ENCODE results near the gene PARP8.
"Not testable (repeated sequence)": the region's sequence is repeated elsewhere in the genome, so short reads cannot be mapped to it uniquely, and the experiment has no call there.

The PARP8 gene

DNA sequence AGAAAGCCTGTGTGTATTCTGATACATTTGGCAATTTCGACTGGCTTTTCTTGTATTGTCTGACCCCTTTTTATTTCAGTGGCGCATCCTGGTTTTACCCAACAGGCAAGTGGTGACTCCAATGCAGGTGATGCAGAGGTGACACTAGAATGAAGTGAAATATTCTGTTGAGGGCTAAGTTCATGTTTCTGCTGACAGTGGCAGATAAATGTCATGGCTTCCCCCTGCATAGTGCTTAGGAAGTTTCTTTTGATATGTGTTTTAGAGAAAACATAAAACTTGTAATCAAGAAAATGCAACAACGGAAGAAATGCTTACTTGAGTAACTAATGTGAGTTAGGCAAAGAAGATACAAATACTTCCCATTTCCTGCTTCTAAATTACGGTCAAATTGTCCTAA lies 13.1 kb downstream of the PARP8 start:
- not testable (repeated sequence) for DNase-seq (ENCODE audit: low read depth in 2 of 2)

DNA sequence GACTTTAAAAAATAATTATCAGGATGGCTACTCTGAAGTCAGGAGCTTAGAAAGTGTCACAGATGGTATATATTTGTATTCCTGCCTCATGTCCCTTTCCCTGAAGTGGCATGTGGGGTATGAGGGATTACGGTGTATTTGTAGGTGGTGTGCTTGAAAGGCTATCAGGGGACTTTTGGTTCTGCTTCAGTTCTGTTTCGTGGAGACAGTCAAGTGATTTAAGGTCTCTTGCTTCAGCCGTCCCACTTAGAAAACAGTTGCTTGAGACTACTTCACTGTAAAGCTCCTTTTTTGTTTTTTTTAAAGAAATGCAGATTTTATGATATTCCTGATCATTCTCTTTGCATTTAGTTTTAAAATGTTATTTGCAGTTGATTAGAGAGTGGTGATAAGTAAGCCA lies 18.3 kb downstream of the PARP8 start:
- DNase-seq (ENCODE audit: low read depth in 2 of 2) = no peak

DNA sequence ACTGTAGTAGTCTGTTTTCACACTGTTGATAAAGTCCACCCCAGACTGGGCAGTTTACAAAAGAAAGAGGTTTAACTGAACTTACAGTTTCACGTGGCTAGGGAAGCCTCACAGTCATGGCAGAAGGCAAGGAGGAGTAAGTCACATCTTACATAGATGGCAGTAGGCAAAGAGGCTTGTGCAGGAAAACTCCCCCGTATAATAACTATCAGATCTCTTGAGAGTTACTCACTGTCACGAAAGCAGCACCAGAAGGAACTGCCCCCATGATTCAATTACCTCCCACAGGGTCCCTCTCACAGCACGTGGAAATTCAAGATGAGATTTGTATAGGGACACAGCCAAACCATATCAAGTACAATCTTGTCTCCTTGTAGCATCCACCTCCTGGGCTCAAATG lies 21.1 kb downstream of the PARP8 start:
- DNase-seq (ENCODE audit: low read depth in 2 of 2) = no peak

DNA sequence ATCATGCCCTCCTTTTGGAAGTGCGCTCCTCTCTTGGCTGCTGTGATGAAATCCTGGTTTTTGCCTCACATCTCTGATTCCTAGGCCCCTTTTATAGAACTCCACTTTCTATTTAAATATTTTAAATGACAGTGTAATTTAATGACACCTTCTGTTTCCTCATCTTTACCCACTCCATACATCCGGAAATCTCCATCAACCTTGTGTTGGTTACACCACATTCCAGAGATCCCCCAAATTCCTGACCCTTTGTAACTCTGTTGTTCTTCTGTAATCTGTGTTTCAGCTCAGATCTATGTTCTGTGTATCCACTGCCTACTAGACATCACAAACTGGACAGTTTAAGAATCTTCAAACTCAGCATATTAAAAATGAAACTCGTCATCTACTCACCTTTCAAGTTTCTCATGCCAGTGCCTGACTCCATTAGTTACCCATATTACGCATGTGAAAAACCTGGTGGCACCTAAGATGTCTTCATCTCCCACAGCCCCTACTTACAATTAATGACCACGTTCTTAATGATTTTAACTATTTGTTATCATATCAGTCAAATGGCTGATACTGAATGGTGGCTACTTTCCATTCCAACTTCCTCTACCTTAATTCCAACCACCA lies 25.1 kb downstream of the PARP8 start:
- no peak for DNase-seq (ENCODE audit: low read depth in 2 of 2)

DNA sequence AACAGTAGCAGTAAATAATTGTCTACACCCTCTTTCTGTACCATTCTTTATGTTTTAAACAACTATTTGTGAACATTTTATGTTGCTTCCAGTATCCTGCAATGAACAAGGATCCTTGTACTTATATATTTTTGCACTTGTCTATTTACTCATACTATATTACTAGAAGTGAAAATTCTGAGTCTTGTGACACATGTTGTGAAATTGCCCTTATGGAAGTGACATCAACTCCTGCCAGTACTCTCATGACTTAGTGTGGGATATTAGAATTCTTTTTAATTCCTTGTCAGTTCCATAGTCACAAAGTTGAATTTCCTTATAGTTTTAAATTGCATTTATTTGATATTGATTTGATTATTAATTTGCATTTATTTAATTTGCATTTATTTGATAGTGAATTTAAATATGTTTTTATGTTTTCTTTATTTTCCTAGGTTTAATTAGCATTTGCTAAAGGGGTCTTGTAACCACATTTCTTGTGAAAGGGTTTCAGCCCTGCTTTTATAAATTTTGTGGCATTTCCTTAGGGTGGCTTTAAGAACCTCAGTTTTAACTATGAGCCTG lies 27.7 kb downstream of the PARP8 start:
- DNase-seq (ENCODE audit: low read depth in 2 of 2) = no peak

DNA sequence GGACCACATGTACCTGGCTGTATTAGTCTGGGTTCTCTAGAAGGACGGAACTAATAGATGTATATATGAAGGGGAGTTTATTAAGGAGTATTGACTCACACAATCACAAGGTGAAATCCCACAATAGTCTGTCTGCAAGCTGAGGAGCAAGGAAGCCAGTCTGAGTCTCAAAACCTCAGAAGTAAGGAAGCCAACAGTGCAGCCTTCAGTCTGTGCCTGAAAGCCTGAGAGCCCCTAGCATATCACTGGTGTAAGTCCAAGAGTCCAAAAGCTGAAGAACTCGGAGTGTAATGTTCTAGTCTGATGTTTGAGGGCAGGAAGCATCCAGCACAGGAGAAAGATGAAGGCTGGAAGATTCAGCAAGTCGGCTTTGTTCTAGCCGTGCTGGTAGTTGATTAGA lies 28.2 kb downstream of the PARP8 start:
- DNase-seq (ENCODE audit: low read depth in 2 of 2) = not testable (repeated sequence)

DNA sequence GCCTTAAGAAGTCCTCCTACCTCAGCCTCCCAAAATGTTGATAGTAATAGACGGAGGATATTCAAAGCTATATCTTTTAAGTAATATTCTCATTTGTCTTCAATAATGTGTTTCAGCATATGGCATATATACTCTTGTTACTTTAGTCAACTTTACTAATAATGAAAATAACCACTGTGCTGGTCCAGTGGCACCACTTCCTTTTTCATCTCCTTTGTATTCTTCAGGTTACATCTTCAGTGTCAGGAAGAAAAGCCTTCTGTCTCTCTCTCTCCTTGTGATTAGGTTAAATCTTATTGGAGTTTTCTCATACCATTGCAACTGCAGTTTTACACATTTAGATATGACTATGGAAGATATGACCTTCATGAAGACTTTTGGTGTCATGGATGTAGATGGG lies 31.3 kb downstream of the PARP8 start:
- DNase-seq (ENCODE audit: low read depth in 2 of 2) = no peak

DNA sequence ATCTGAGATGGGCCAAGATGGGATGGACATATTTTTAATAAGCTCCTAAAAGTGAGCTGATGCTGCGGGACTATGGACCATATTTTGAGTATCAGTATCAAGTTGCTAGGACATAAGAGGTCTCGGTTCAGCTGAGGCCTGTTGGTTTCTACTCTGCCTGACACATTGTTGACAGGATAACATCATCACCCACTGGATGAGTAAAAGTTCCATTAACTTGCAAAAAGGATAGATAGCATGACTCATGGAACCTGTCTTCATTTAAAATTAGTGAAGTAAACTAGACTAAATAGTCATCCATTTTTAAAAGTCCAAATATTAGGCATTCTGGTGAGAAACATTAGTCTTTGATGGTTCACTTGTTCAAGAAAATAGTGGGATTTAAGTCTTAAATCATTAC lies 33.3 kb downstream of the PARP8 start:
- DNase-seq (ENCODE audit: low read depth in 2 of 2) = peak in 1 of 2 donors; percentile 10

DNA sequence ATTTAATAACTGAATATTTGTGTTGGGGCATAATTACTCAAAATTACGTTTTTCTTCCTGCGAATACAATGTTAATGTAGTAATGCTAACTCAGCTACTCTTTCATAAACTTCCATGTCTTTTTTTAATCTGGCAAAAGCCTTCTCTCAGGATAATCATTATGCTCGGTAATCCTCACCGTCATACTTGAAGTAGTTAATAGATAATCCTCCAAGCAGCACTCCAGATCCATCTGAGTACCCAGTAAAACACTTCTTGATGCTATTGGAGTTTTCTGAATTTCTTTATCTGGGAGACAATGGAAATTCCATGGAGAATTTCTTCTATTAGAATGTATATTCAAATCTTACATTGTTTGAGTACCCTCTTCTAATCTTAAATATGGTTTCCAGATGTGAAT lies 34.3 kb downstream of the PARP8 start:
- no peak for DNase-seq (ENCODE audit: low read depth in 2 of 2)

DNA sequence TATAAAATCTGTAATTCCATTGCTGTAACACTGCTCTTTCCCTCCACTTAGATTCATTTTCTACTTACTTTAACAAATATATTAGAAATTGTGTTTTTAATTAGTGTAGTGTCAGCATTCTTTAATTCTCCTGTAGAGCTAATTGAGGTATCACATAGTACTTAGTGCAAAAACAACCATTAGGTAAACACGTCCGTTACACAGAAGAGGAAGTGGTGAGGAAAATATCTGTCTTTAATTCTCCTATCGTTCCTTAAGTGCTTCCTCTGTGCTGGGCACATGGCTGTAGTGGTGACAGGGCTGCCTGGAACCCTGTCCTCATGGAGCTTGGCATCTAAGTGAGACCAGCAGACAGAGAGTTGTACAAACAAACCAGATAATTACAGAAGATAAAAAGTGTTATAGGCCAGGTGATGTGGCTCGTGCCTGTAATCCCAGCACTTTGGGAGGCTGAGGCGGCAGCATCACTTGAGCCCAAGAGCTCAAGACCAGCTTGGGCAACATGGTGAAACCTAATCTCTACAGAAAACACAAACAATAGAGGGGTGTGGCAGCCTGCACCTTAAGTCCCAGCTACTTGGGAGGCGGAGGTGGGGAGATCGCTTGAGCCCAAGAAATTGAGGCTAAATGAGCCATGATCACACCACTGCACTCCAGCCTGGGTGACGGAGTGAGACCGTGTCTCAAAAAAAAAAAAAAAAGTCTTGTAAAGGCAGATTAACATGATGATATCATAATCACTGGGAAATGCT lies 36.4 kb downstream of the PARP8 start:
- no peak for DNase-seq (ENCODE audit: low read depth in 2 of 2)

DNA sequence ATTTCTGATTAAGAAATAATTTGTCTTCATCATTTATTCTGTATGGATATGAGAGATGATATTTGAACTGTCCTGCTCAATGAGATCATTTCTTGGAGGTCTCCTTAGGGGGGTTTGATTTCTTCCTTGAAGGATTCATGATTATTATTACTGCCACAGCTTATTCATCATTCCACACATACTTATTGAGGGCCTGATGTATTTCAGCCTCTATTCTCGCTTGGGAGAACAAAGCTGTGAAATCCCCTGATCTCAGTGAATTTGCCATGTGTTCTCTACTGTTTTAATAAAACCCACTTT lies 36.9 kb downstream of the PARP8 start:
- DNase-seq (ENCODE audit: low read depth in 2 of 2) = no peak

DNA sequence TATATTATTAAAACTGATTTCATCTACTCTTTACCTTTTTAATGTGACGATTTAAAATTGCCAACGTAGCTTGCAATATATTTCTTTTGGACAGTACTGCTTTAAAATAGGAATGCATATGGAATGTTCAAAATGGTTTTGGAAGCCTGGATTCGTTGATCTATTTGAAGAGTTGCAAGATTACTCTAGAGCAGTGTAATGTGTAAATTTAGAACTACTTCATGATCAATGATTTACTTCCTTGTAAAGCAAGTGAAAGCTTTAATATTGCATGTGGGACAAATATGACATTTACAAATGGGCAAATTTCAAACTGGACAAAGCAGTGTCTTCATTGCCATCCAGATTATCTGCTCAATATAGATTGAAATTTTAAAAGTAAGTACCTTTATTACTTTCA lies 38.3 kb downstream of the PARP8 start:
- no peak for DNase-seq (ENCODE audit: low read depth in 2 of 2)

DNA sequence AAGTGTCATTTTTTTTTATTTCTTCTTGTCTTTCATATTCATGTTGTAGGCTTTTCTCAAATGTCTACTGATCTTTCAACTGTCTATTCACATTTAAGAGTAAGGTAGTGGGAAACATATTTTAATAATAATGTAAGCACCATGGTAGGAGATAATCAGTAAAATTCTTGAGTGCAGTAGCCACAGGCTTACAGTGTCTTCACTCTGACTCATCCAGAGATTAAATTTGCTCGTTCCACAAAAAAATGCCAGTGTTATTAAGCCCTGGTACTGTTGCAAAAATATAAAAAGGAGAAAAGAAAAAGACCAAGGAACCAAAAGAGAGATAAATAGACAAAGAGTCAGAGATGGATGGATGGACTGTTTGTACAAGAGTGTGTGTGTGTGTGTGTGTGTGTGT lies 43.0 kb downstream of the PARP8 start:
- DNase-seq (ENCODE audit: low read depth in 2 of 2) = no peak

DNA sequence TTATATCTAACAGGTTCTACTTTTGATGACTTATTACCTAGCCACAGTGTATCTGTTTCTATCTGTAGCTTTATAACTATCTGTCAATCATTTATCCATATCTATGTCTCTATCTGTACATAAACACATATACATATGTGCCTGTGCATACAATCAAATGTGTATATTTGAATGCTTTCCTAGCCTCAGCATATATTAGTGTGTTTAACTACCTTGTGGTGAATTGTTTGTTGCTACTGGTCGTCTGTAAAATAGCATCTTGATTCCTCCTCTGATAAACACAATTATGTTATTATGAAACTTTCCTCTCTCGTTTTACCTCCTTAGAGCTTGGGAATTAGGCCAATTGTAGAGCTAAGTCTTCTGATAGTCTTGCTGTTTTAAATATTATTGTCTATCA lies 44.4 kb downstream of the PARP8 start:
- DNase-seq (ENCODE audit: low read depth in 2 of 2) = no peak

DNA sequence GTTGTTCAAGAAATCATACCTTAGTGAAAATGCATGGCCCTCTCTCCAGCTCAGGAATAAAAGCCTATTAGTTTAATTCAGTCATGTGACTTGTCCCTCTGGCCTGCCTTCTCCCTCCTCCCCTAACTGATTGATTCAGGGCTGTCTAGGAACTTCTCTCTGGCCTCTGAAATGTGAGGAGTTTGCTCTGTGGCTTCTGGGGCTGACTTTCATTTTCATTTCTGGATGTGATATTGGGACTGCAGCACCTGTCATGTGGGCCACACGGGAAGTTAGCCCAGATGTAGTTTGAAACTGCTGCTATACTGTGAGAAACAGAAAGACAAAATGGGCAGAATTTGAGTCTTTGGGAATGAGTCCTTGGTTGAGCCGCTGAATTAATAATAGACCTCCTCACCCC lies 44.8 kb downstream of the PARP8 start:
- peak in 1 of 2 donors; percentile 35 for DNase-seq (ENCODE audit: low read depth in 2 of 2)

DNA sequence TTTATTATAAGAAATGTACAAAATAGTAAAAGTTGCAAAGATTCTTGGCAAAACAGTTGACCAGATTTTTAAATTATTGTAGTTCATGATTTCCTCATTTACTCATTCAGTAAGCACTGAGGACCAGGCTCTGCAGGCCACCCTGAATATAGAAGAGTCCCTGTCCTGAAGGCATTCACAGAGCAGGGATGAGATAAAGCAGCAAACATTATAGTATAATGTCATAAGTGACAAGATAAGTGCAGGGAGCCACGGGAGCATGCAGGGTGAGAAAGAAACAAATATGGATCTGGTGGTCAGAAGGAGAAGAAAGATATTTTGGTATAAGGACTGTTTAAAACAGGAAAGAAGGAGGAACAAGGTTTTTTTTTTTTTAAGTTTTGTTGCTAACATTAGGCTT lies 46.0 kb downstream of the PARP8 start:
- no peak for DNase-seq (ENCODE audit: low read depth in 2 of 2)

DNA sequence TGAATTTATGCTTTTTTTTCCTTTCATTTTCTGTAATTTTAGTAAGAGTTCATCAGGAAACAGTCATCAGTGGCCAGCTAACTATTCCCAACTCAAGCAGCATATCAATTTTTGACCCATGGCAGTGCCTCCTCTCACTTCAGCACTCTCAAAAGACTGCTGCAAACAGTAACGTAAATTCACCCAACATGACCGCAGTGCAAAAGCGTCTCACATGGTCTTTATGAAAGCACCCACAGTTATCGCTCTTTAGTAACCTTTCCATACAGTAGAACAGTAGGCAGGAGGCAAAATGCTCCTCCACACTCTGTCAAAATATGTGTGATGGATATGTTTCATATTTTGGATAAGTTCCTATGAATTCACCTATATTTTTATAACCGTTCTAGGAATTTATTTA lies 48.6 kb downstream of the PARP8 start:
- no peak for DNase-seq (ENCODE audit: low read depth in 2 of 2)

DNA sequence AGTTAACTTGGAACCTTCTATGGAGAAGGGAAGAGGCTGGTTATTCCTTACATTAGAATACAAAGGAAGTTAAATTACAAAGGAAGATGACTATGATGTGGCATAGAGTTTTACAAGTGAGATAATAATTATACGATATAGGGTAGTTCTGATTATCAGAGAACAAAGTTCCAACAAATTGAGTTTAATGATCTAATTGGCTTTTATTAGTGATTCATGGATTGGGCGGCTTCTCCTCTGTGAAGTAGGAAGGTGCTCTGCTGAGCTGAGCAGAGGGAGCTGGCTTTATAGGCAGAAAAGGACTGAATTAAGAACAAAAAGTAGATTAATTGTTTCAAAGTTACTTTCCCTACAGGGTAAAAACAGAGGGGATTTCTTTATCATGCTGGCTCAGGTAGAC lies 49.7 kb downstream of the PARP8 start:
- DNase-seq (ENCODE audit: low read depth in 2 of 2) = no peak

DNA sequence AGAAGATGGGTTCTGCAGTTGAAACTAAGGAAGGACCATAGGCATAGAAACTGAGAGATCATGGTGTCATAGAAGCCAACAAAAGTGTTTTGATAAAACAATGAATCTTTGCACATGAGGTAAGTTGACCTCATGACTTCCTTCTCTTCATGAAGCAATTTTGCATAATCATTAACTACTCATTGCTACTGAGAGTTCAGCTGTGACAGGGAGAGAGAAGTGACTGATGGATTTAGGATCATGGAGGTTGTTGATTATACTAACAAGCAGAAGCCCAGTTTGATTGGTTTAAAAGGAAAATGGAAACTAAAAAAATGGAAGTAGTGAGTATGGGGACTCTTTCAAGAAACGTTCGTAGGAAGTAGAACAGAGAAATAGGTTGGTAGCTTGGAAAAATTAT lies 51.2 kb downstream of the PARP8 start:
- DNase-seq (ENCODE audit: low read depth in 2 of 2) = no peak

DNA sequence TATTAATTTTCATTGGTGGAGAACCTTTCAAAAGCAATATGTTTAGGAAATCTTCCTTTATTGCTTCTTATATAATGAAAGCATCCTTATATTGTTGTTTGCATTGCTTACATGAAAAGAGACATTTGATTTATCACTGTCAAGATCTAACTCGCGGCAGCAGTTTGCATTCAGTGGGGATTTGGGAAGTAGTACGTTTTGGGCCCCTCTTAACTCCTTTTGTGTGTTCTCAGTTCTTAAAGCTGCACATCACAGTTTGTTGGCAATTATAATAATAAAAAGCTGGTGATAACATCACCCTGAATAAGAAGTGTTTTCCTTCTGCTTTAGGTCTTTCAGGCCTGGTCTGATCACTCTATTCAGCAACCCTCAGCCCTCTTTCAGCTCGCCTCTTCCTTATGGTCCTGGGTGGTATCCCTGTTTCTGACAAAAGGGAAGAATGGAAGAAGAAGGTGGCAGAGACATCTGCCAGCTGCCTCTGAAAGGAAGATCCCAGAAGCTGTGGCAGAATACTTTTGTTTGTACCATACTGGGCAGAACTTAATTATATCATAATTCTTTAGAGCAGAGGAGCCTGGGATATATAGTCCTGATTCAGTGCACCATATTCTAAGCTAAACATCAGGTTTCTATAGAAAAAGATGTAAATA lies 53.7 kb downstream of the PARP8 start:
- DNase-seq (ENCODE audit: low read depth in 2 of 2) = no peak

DNA sequence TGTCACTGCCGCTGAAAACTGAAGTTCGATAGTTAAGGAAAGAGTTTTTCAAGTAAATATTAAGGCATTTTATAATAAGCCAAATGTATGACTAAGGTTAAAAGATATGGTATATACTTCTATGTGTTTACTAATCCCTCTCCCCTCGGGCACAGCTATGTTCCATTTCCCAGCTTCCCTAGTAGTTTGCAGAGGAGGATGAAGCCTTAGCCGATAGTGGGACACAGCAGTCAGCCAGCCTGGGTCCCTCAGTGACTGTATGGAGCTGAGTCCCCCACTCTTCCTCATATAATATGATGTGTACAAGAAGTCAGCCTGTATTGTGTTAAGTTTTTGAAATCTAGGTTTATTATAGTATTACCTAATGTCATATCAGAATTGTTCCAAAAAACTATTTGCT lies 55.8 kb downstream of the PARP8 start:
- no peak for DNase-seq (ENCODE audit: low read depth in 2 of 2)

DNA sequence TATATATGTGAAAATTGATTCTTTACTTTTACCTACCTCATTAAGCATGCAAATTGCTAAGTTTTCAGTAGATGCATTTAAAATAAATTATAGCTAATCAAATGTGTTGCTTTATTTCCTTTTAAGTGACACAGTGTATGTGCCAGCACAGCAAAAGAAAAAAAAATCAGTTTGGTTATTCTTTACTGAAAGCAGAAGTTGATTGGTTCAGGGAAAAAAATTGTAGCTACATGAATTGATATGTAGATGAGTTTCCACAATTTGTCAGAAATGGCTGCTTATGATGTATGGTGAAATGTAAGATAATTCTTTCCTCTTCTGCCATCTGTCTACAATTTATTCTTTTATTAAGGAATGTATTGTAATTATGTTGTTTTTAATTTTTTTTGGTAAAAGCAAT lies 57.8 kb downstream of the PARP8 start:
- DNase-seq (ENCODE audit: low read depth in 2 of 2) = no peak

DNA sequence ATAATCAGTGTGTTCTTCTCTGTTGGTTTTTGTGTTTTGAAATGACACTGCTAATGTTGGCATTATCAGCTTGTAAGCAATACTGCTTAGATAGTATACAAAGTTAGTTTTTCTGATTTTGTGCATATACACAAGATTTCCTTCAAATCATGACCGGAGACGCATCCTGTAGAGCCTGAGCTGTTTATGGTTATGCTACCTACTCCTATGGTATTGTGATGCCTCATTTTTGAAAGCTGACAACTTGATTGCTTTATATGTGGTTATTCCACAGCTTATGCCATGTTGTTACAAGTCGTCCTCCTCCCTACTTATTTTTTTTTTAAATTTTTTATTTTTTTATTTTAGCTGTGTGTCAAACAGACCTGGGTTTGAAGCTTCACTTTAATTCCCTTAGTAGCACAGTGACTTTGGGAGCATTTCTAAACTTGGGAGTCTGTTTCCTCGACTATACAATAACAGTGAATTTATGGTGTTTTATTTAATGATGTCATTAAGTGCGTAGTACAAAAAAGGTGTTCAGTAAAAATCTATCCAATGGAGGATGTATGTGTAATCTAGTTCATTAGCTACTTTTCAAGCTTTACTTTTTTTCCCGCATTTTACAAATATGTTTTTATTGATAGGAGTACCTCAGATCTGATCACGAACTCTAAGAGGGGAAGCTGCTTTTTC lies 59.5 kb downstream of the PARP8 start:
- DNase-seq (ENCODE audit: low read depth in 2 of 2) = no peak
